GM12873 (cell line): Measurements from ENCODE around the gene EML6.

Experiments used
- TF ChIP-seq, protein P1 (sequence below): IDR thresholded peaks from 2 replicates; pipeline ENCODE4 v1.5.1; 2012; ENCODE audit warnings: low read depth, mild to moderate bottlenecking, moderate library complexity, low read length, control low read depth; ENCODE audit not compliant: insufficient read depth; ENCODE audit errors: missing control alignments

EML6 gene

GRCh38 chr2:54928719-54929118 lies 205.3 kb downstream of the EML6 start:
- TF ChIP-seq, protein P1, sequence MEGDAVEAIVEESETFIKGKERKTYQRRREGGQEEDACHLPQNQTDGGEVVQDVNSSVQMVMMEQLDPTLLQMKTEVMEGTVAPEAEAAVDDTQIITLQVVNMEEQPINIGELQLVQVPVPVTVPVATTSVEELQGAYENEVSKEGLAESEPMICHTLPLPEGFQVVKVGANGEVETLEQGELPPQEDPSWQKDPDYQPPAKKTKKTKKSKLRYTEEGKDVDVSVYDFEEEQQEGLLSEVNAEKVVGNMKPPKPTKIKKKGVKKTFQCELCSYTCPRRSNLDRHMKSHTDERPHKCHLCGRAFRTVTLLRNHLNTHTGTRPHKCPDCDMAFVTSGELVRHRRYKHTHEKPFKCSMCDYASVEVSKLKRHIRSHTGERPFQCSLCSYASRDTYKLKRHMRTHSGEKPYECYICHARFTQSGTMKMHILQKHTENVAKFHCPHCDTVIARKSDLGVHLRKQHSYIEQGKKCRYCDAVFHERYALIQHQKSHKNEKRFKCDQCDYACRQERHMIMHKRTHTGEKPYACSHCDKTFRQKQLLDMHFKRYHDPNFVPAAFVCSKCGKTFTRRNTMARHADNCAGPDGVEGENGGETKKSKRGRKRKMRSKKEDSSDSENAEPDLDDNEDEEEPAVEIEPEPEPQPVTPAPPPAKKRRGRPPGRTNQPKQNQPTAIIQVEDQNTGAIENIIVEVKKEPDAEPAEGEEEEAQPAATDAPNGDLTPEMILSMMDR: no peak

- TF ChIP-seq, protein P1: no peak
These were observed 208.0 kb downstream of the EML6 start for GRCh38 chr2:54931473-54931872.

- TF ChIP-seq, protein P1: no peak
These were observed 211.9 kb downstream of the EML6 start for GRCh38 chr2:54935389-54935788.

DNA sequence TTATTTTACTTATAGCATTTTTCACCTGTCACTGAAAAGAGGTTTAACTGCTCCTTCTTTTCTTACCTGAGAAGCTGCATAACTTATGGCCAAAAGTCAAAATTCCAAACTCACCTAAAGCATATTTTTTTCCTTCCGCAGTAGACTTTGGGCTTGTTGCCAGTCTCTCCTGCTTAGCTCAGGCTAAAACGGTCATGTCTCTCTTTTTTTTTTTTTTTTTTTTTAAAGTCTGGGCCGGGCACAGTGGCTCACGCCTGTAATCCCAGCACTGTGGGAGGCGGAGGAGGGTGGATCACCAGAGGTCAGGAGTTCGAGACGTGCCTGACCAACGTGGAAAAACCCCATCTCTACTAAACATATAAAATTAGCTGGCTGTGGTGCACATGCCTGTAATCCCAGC lies 213.3 kb downstream of the EML6 start:
- TF ChIP-seq, protein P1: no peak

- TF ChIP-seq, protein P1: no peak
These were observed 216.1 kb downstream of the EML6 start for GRCh38 chr2:54939446-54940118.

GRCh38 chr2:54940723-54941122 lies 217.3 kb downstream of the EML6 start:
- TF ChIP-seq, protein P1: no peak

GRCh38 chr2:54941248-54941984 lies 218.0 kb downstream of the EML6 start:
- TF ChIP-seq, protein P1: no peak
